Measurements from ENCODE around the gene NOSIP. TPM values are rescaled to one million over a fixed set of nuclear protein-coding genes. Genes with fewer than 3 reads are reported as not detected.

Gene NOSIP
- total RNA-seq, 1 donor from 2014 or later: 47.0 TPM

GRCh38 chr19:49560358-49560900 lies 19.9 kb downstream of the NOSIP start:
- no peak for DNase-seq (ENCODE audit: low spot score)
- TF ChIP-seq CTCF (IDR thresholded peaks at IDR 0.05): no peak
- peaks cover 10% of the 10 kb centered on the region for H3K4me1 Mint-ChIP-seq (ENCODE audit: low read depth)
- no peaks in the 10 kb centered on the region for H3K9me3 Mint-ChIP-seq (ENCODE audit: low read depth)
- no peaks in the 10 kb centered on the region for H3K27me3 Mint-ChIP-seq (ENCODE audit: low read depth)
- H3K4me3 Mint-ChIP-seq (ENCODE audit: unreplicated experiment): no peak overlapping the region
- H3K36me3 Mint-ChIP-seq (ENCODE audit: low read depth): peaks cover 7% of the 10 kb centered on the region
- no peak overlapping the region for H3K27ac Mint-ChIP-seq (ENCODE audit: unreplicated experiment)

- Mint-ChIP-seq H3K27ac (ENCODE audit: unreplicated experiment) (no peak overlapping the region), H3K4me1 (ENCODE audit: low read depth) (peaks cover 6% of the 10 kb centered on the region), H3K4me3 (ENCODE audit: unreplicated experiment) (no peak overlapping the region), H3K36me3 (ENCODE audit: low read depth) (peaks cover 7% of the 10 kb centered on the region), H3K27me3 (ENCODE audit: low read depth) (no peaks in the 10 kb centered on the region), H3K9me3 (ENCODE audit: low read depth) (no peaks in the 10 kb centered on the region)
- TF ChIP-seq CTCF (IDR thresholded peaks at IDR 0.05): no peak
- no peak for DNase-seq (ENCODE audit: low spot score)
Observed at GRCh38 chr19:49559928-49560327, 20.4 kb downstream of the NOSIP start.

GRCh38 chr19:49559443-49559842 lies 20.9 kb downstream of the NOSIP start:
- Mint-ChIP-seq H3K27ac (ENCODE audit: unreplicated experiment) (no peak overlapping the region), H3K9me3 (ENCODE audit: low read depth) (no peaks in the 10 kb centered on the region), H3K27me3 (ENCODE audit: low read depth) (no peaks in the 10 kb centered on the region), H3K36me3 (ENCODE audit: low read depth) (peaks cover 11% of the 10 kb centered on the region), H3K4me1 (ENCODE audit: low read depth) (peaks cover under 1% of the 10 kb centered on the region), H3K4me3 (ENCODE audit: unreplicated experiment) (no peak overlapping the region)
- no peak for TF ChIP-seq CTCF (IDR thresholded peaks at IDR 0.05)
- DNase-seq (ENCODE audit: low spot score): no peak

- Mint-ChIP-seq H3K4me3 (ENCODE audit: unreplicated experiment) (no peak overlapping the region), H3K4me1 (ENCODE audit: low read depth) (peaks cover 2% of the 10 kb centered on the region), H3K27ac (ENCODE audit: unreplicated experiment) (no peak overlapping the region), H3K9me3 (ENCODE audit: low read depth) (no peaks in the 10 kb centered on the region), H3K36me3 (ENCODE audit: low read depth) (peaks cover 15% of the 10 kb centered on the region), H3K27me3 (ENCODE audit: low read depth) (no peaks in the 10 kb centered on the region)
- TF ChIP-seq CTCF (IDR thresholded peaks at IDR 0.05): no peak
- DNase-seq (ENCODE audit: low spot score): no peak
Observed at GRCh38 chr19:49558591-49558990, 21.8 kb downstream of the NOSIP start.

GRCh38 chr19:49557641-49558325 lies 22.6 kb downstream of the NOSIP start:
- no peak overlapping the region for H3K4me3 Mint-ChIP-seq (ENCODE audit: unreplicated experiment)
- no peak for TF ChIP-seq CTCF (IDR thresholded peaks at IDR 0.05)
- peaks cover 16% of the 10 kb centered on the region for H3K36me3 Mint-ChIP-seq (ENCODE audit: low read depth)
- no peak for DNase-seq (ENCODE audit: low spot score)
- H3K4me1 Mint-ChIP-seq (ENCODE audit: low read depth): peaks cover 3% of the 10 kb centered on the region
- no peaks in the 10 kb centered on the region for H3K9me3 Mint-ChIP-seq (ENCODE audit: low read depth)
- no peaks in the 10 kb centered on the region for H3K27me3 Mint-ChIP-seq (ENCODE audit: low read depth)
- H3K27ac Mint-ChIP-seq (ENCODE audit: unreplicated experiment): no peak overlapping the region

Data from chondrocyte (in vitro differentiated cells).